Astrocyte (in vitro differentiated cells and primary cell): ENCODE data around the gene CTNND2. TPM values are rescaled to one million over a fixed set of nuclear protein-coding genes. Genes with fewer than 3 reads are reported as not detected.

Experiments
- DNase-seq: peaks from one replicate; pipeline ENCODE4 v3.0.0-alpha.2; 2010; ENCODE audit warnings: low read depth
- FAIRE-seq: peaks from 2 replicates; lab custom pipeline; 2011; peaks lifted over from hg19 to GRCh38; lab: Jason Lieb, UNC
- H2AFZ ChIP-seq: 2 replicates; pipeline ENCODE4 v1.6.0; 2012; ENCODE audit warnings: low read depth, low read length, inconsistent platforms
- H3K27ac ChIP-seq: 2 replicates; pipeline ENCODE4 v1.5.1; 2011; ENCODE audit warnings: low read depth, low read length, inconsistent platforms
- H3K27me3 ChIP-seq: 2 replicates; pipeline ENCODE4 v1.6.0; 2011; ENCODE audit warnings: low read length, inconsistent platforms; ENCODE audit not compliant: insufficient read depth
- H3K36me3 ChIP-seq: 2 replicates; pipeline ENCODE4 v1.5.1; 2011; ENCODE audit warnings: low read length, inconsistent platforms; ENCODE audit not compliant: insufficient read depth
- H3K4me1 ChIP-seq: 2 replicates; pipeline ENCODE4 v1.5.1; 2011; ENCODE audit warnings: low read length, inconsistent platforms; ENCODE audit not compliant: insufficient read depth
- H3K4me2 ChIP-seq: 2 replicates; pipeline ENCODE4 v1.6.0; 2012; ENCODE audit warnings: low read length, inconsistent platforms
- H3K4me3 ChIP-seq: 2 replicates; pipeline ENCODE4 v1.5.1; 2011; ENCODE audit warnings: low read depth, mild to moderate bottlenecking, low read length, inconsistent platforms; ENCODE audit not compliant: insufficient read depth
- H3K79me2 ChIP-seq: 2 replicates; pipeline ENCODE4 v1.6.0; 2012; ENCODE audit warnings: mild to moderate bottlenecking, low read length, inconsistent platforms; ENCODE audit not compliant: insufficient read depth
- H3K9ac ChIP-seq: 2 replicates; pipeline ENCODE4 v1.6.0; 2012; ENCODE audit warnings: mild to moderate bottlenecking, low read length, inconsistent platforms
- H3K9me3 ChIP-seq: 2 replicates; pipeline ENCODE4 v1.5.1; 2012; ENCODE audit warnings: low read depth, mild to moderate bottlenecking, low read length, inconsistent platforms; ENCODE audit not compliant: insufficient read depth
- H4K20me1 ChIP-seq: 2 replicates; pipeline ENCODE4 v1.6.0; 2012; ENCODE audit warnings: low read length, inconsistent platforms; ENCODE audit not compliant: insufficient read depth
- H3K27ac Mint-ChIP-seq: one replicate; pipeline ENCODE4 v1.8.0; 2021; ENCODE audit warnings: mild to moderate bottlenecking, mixed read lengths; ENCODE audit not compliant: unreplicated experiment
- H3K27me3 Mint-ChIP-seq: one replicate; pipeline ENCODE4 v1.8.0; 2021; ENCODE audit warnings: low read depth, mixed read lengths; ENCODE audit not compliant: unreplicated experiment
- H3K36me3 Mint-ChIP-seq: one replicate; pipeline ENCODE4 v1.8.0; 2021; ENCODE audit warnings: low read depth, mixed read lengths; ENCODE audit not compliant: unreplicated experiment
- H3K4me1 Mint-ChIP-seq: one replicate; pipeline ENCODE4 v1.8.0; 2021; ENCODE audit warnings: low read depth, mixed read lengths; ENCODE audit not compliant: unreplicated experiment
- H3K4me3 Mint-ChIP-seq: one replicate; pipeline ENCODE4 v1.8.0; 2021; ENCODE audit warnings: mild to moderate bottlenecking, moderate library complexity, mixed read lengths; ENCODE audit not compliant: unreplicated experiment
- H3K9me3 Mint-ChIP-seq: one replicate; pipeline ENCODE4 v1.8.0; 2021; ENCODE audit warnings: mild to moderate bottlenecking, mixed read lengths; ENCODE audit not compliant: unreplicated experiment
- EZH2 ChIP-seq: IDR thresholded peaks from 2 replicates; pipeline ENCODE4 v1.6.1; 2012; ENCODE audit warnings: mild to moderate bottlenecking, low read length, inconsistent platforms; ENCODE audit not compliant: insufficient read depth
- total RNA-seq: library from RNA; stranded (reverse); gene quantifications from 2 replicates; pipeline ENCODE4 v1.2.1, GENCODE V29; 2021
- TF ChIP-seq, protein P1 (sequence below): IDR thresholded peaks from 2 replicates; pipeline ENCODE4 v1.5.1; 2011; ENCODE audit warnings: low read depth, mild to moderate bottlenecking, inconsistent platforms, low read length, moderate library complexity; ENCODE audit not compliant: insufficient read depth

The CTNND2 gene
- total RNA-seq, 1 donor from 2014 or later = 4.5 TPM

DNA sequence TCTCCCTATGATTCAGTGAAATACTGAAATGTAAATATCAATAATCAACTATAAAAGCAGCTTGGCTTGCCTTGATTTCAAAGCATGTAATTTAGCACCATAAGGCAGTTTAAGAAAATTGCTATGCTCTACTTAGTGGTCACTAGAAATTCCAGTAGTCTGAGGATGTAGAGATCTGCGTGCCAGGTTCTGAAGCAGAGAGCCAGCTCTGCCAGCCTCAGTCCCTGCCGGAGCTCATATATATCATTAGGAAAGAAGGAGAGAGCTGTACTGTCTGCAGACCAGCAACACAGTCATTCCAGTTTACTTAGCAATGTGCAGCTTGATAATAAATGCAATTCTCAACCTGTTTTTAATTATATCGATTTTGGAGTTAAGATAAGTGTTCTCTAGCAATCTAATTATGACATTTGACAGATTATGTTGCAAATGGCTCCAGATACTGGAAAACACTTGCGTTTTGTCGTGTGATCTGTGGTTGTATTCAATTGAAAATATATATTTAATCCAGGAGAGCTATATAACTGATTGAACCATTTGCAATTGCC, 540.5 kb downstream of the CTNND2 start:
- Histone ChIP-seq H4K20me1 (no peaks in the 10 kb centered on the region), H3K36me3 (no peaks in the 10 kb centered on the region)
- H3K4me3 Mint-ChIP-seq = no peak overlapping the region

GRCh38 chr5:11361768-11362167, 542.5 kb downstream of the CTNND2 start:
- no peaks in the 10 kb centered on the region for H4K20me1 ChIP-seq
- no peak for TF ChIP-seq EZH2
- TF ChIP-seq, protein P1, sequence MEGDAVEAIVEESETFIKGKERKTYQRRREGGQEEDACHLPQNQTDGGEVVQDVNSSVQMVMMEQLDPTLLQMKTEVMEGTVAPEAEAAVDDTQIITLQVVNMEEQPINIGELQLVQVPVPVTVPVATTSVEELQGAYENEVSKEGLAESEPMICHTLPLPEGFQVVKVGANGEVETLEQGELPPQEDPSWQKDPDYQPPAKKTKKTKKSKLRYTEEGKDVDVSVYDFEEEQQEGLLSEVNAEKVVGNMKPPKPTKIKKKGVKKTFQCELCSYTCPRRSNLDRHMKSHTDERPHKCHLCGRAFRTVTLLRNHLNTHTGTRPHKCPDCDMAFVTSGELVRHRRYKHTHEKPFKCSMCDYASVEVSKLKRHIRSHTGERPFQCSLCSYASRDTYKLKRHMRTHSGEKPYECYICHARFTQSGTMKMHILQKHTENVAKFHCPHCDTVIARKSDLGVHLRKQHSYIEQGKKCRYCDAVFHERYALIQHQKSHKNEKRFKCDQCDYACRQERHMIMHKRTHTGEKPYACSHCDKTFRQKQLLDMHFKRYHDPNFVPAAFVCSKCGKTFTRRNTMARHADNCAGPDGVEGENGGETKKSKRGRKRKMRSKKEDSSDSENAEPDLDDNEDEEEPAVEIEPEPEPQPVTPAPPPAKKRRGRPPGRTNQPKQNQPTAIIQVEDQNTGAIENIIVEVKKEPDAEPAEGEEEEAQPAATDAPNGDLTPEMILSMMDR = no peak
- DNase-seq (no peak), FAIRE-seq (no peak)
- no peak overlapping the region for H3K27ac ChIP-seq
- no peak overlapping the region for H3K9ac ChIP-seq
- H3K79me2 ChIP-seq = no peaks in the 10 kb centered on the region
- no peaks in the 10 kb centered on the region for H3K9me3 ChIP-seq
- H3K4me3 Mint-ChIP-seq = no peak overlapping the region
- no peak overlapping the region for H3K27ac Mint-ChIP-seq
- H3K4me1 Mint-ChIP-seq = no peaks in the 10 kb centered on the region
- no peaks in the 10 kb centered on the region for H3K36me3 ChIP-seq
- H3K4me1 ChIP-seq = no peaks in the 10 kb centered on the region
- no peaks in the 10 kb centered on the region for H3K27me3 Mint-ChIP-seq
- H2AFZ ChIP-seq = no peak overlapping the region
- H3K4me3 ChIP-seq = no peak overlapping the region
- H3K36me3 Mint-ChIP-seq = no peaks in the 10 kb centered on the region
- H3K27me3 ChIP-seq = no peaks in the 10 kb centered on the region
- H3K9me3 Mint-ChIP-seq = no peaks in the 10 kb centered on the region
- H3K4me2 ChIP-seq = no peak overlapping the region

More for the DNA sequence above, 540.5 kb downstream of the CTNND2 start:
- no peaks in the 10 kb centered on the region for H3K9me3 Mint-ChIP-seq
- no peaks in the 10 kb centered on the region for H3K4me1 Mint-ChIP-seq
- H3K4me1 ChIP-seq = no peaks in the 10 kb centered on the region
- no peak overlapping the region for H3K9ac ChIP-seq
- no peak overlapping the region for H2AFZ ChIP-seq
- no peak for FAIRE-seq
- H3K9me3 ChIP-seq = no peaks in the 10 kb centered on the region
- H3K4me3 ChIP-seq = no peak overlapping the region
- no peak for DNase-seq
- H3K4me2 ChIP-seq = no peak overlapping the region
- H3K27ac Mint-ChIP-seq = no peak overlapping the region
- no peaks in the 10 kb centered on the region for H3K79me2 ChIP-seq
- no peak for TF ChIP-seq EZH2
- TF ChIP-seq, protein P1 = no peak
- H3K36me3 Mint-ChIP-seq = no peaks in the 10 kb centered on the region
- H3K27me3 ChIP-seq = no peaks in the 10 kb centered on the region
- H3K27me3 Mint-ChIP-seq = no peaks in the 10 kb centered on the region
- no peak overlapping the region for H3K27ac ChIP-seq

DNA sequence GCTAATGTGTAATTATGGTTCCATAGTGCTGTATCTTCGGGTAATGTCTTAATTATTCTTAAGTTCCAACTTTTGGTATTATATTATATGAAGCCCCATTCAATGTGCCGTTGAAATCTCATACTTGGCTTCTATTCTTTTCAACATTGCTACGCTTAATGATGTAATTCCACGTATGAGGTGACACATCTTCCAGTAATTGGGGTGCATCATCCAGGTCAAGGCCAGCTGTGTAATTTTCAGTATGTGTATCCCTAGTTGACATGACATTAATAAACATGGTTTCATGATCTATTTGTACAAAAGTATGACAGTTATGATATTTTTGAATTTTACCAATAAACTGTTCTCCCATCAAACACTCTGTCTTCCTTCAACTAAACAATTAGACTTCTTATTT, 546.3 kb downstream of the CTNND2 start:
- Histone ChIP-seq H3K36me3 (no peaks in the 10 kb centered on the region), H3K27ac (no peak overlapping the region), H3K4me2 (no peak overlapping the region), H3K9me3 (no peaks in the 10 kb centered on the region), H3K27me3 (no peaks in the 10 kb centered on the region), H3K4me3 (no peak overlapping the region), H3K4me1 (no peaks in the 10 kb centered on the region), H3K9ac (no peak overlapping the region), H3K79me2 (no peaks in the 10 kb centered on the region), H2AFZ (no peak overlapping the region), H4K20me1 (no peaks in the 10 kb centered on the region)
- no peak overlapping the region for H3K27ac Mint-ChIP-seq
- FAIRE-seq (no peak), DNase-seq (no peak)
- no peaks in the 10 kb centered on the region for H3K4me1 Mint-ChIP-seq
- no peaks in the 10 kb centered on the region for H3K27me3 Mint-ChIP-seq
- no peaks in the 10 kb centered on the region for H3K9me3 Mint-ChIP-seq
- TF ChIP-seq, protein P1 = no peak
- no peak for TF ChIP-seq EZH2
- H3K4me3 Mint-ChIP-seq = no peak overlapping the region
- H3K36me3 Mint-ChIP-seq = no peaks in the 10 kb centered on the region
